PC-3 (cell line): Measurements from ENCODE around the gene DIS3L2. TPM values are rescaled to one million over a fixed set of nuclear protein-coding genes. Genes with fewer than 3 reads are reported as not detected.

Source experiments
- ATAC-seq: fragments of 200-7000 bp; cut with Tn5 transposase; 2 replicates; pipeline ENCODE4 v1.9.1; 2020; ENCODE audit warnings: mild to moderate bottlenecking, moderate library complexity
- BruUV-seq: library from RNA; stranded (reverse); fragments of 400-500 nt; replicated peaks from 2 replicates; lab custom pipeline; 2021; lab: Mats Ljungman, UMichigan
- CTCF ChIA-PET: fragments of 300-600 bp; sonication (Branson Sonifier 250); formaldehyde crosslinking; loops from one replicate; lab custom pipeline; 2022; ENCODE audit warnings: antibody characterized with exemption; lab: Charles Lee
- POLR2A ChIA-PET: fragments of 300-600 bp; sonication (Branson Sonifier 250); formaldehyde crosslinking; loops from one replicate; lab custom pipeline; 2022; ENCODE audit warnings: antibody characterized with exemption; ENCODE audit not compliant: unreplicated experiment; lab: Charles Lee
- DNase-seq: peaks from one replicate; pipeline ENCODE4 v3.0.0-alpha.2; 2015
- H2AFZ ChIP-seq: fragments of 300-600 bp; sonication (generic); 2 replicates; pipeline ENCODE4 v1.6.0; 2016; ENCODE audit warnings: antibody characterized with exemption, low read length
- H3F3A ChIP-seq: fragments of 300-600 bp; sonication (generic); one replicate; pipeline ENCODE4 v1.6.0; 2017; ENCODE audit warnings: antibody characterized with exemption, low read length, control low read depth, mild to moderate bottlenecking; ENCODE audit not compliant: unreplicated experiment
- H3K27ac ChIP-seq: fragments of 300-600 bp; sonication (generic); 2 replicates; pipeline ENCODE4 v1.5.1; 2016; ENCODE audit warnings: mild to moderate bottlenecking, low read length
- H3K27me3 ChIP-seq: fragments of 300-600 bp; sonication (generic); 2 replicates; pipeline ENCODE4 v1.6.1; 2016; ENCODE audit warnings: low read length, mixed read lengths
- H3K36me3 ChIP-seq: fragments of 300-600 bp; sonication (generic); 2 replicates; pipeline ENCODE4 v1.6.1; 2016; ENCODE audit warnings: low read depth, mixed run types, low read length, mixed read lengths
- H3K4me1 ChIP-seq: fragments of 300-600 bp; sonication (generic); 2 replicates; pipeline ENCODE4 v1.5.1; 2016; ENCODE audit warnings: low read length; ENCODE audit not compliant: insufficient read depth
- H3K4me2 ChIP-seq: fragments of 300-600 bp; sonication (generic); 2 replicates; pipeline ENCODE4 v1.6.0; 2016; ENCODE audit warnings: low read length
- H3K4me3 ChIP-seq: fragments of 300-600 bp; sonication (generic); 2 replicates; pipeline ENCODE4 v1.5.1; 2016; ENCODE audit warnings: mild to moderate bottlenecking, low read length, mixed read lengths
- H3K79me2 ChIP-seq: fragments of 300-600 bp; sonication (generic); 2 replicates; pipeline ENCODE4 v1.6.1; 2017; ENCODE audit warnings: low read length, mixed read lengths
- H3K9ac ChIP-seq: fragments of 300-600 bp; sonication (generic); 2 replicates; pipeline ENCODE4 v1.6.0; 2016; ENCODE audit warnings: mild to moderate bottlenecking, low read length
- H3K9me2 ChIP-seq: fragments of 300-600 bp; sonication (generic); replicated peaks from 2 replicates; pipeline ENCODE4 v1.6.1; 2016; ENCODE audit warnings: mixed run types, low read length, mixed read lengths
- H3K9me3 ChIP-seq: fragments of 300-600 bp; sonication (generic); 2 replicates; pipeline ENCODE4 v1.6.1; 2016; ENCODE audit warnings: low read length, mixed read lengths
- H4K20me1 ChIP-seq: fragments of 300-600 bp; sonication (generic); 2 replicates; pipeline ENCODE4 v1.6.1; 2016; ENCODE audit warnings: low read length, mixed read lengths
- CTCF ChIP-seq: fragments of 300-600 bp; sonication (generic); conservative IDR thresholded peaks from 2 replicates; pipeline ENCODE4 v1.5.1; 2017; ENCODE audit warnings: antibody characterized with exemption, low read depth, mild to moderate bottlenecking, low read length
- EZH2 ChIP-seq: fragments of 300-600 bp; sonication (generic); IDR thresholded peaks from one replicate; pipeline ENCODE4 v1.6.1; 2017; ENCODE audit warnings: antibody characterized with exemption, mild to moderate bottlenecking, low read length; ENCODE audit not compliant: unreplicated experiment
- EZH2phosphoT487 ChIP-seq: fragments of 300-600 bp; sonication (generic); IDR thresholded peaks from 2 replicates; pipeline ENCODE4 v1.6.1; 2018; ENCODE audit warnings: mild to moderate bottlenecking, antibody characterized with exemption, low read length, borderline replicate concordance
- intact Hi-C: fragments of 100-400 bp; cut with micrococcal nuclease; formaldehyde crosslinking; loops from 2 replicates; pipeline ENCODE4 v1.9.0; 2023
- total RNA-seq: library from RNA; depleted of rRNA; stranded (reverse); fragments of >200 nt; gene quantifications from 2 replicates; pipeline ENCODE4 v1.2.3, GENCODE V29; 2014

DIS3L2 gene
- total RNA-seq, 1 experiment from 2014 or later = 22.8 TPM

DNA sequence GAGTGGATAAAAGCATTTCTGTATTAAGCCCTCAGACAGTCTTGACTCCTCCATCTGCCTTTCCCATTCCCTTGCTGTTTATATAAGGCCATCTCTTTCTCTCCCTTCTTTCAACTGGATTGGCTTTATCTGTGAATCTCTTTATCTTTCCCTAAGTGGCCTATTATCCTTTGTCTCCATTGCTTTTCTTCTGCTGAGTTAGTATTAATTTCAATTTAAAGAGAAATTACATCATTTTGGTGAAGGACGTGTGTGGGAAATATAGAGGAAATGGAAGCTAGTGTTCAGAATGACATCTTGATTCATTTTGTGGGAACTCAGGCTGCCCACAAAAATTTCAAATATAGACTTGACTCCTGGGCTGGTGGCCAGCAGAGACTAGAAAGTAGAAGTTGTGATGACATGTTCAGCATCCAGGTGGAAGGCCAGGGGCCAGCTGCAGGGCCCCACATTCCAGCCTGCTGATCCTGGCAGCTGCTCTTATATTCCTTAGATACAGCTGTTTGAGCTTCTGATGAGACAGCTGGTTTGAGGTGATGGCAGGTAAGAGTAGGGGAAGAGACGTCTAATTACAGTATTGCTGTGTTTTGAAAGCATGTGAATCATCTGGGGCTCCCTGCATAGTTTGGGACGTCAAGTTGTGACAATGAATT lies 52.3 kb downstream of the DIS3L2 start:
- CTCF ChIA-PET = no interaction called here
- intact Hi-C loops = no loop called here
- ATAC-seq = peak; percentile 27

DNA sequence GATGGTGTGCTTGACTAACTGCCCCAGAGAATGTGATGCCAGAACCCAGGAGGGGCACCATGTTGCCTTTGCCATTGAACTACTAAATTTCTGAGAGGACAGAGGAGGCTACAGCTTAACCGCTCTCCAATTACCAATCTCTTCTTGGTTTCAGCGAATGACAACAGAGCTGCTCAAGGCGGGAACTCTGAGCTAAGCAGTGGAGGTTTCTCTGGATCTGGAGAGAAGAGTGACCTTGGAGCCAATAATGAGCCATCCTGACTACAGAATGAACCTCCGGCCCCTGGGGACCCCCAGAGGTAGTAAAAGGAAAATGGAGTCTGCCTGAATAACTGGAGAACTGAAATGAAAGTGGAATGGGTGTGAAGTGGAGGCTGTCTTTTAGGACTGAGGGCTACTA lies 53.2 kb downstream of the DIS3L2 start:
- Histone ChIP-seq H3K9me2 (no peaks in the 10 kb centered on the region), H3K9me3 (no peaks in the 10 kb centered on the region)

More for the DNA sequence above, 52.3 kb downstream of the DIS3L2 start:
- H3K79me2 ChIP-seq = no peaks in the 10 kb centered on the region
- H3K27me3 ChIP-seq = no peaks in the 10 kb centered on the region
- no peaks in the 10 kb centered on the region for H3K9me2 ChIP-seq
- H2AFZ ChIP-seq = no peak overlapping the region
- DNase-seq = peak; percentile 56
- H3K36me3 ChIP-seq = no peaks in the 10 kb centered on the region; the same call in 1 of the 2 replicates
- no peak overlapping the region for H3K27ac ChIP-seq
- no peak overlapping the region for H3K9ac ChIP-seq
- H4K20me1 ChIP-seq = no peaks in the 10 kb centered on the region
- no peak overlapping the region for H3K4me3 ChIP-seq
- no peaks in the 10 kb centered on the region for H3K9me3 ChIP-seq
- BruUV-seq = no TSS peak
- no peak overlapping the region for H3K4me2 ChIP-seq
- H3F3A ChIP-seq = no peaks in the 10 kb centered on the region
- TF ChIP-seq EZH2 (no peak), EZH2phosphoT487 (no peak), CTCF (no peak)
- POLR2A ChIA-PET = no interaction called here
- H3K4me1 ChIP-seq = peaks cover 10% of the 10 kb centered on the region; the same call in 1 of the 2 replicates

More for the DNA sequence above, 53.2 kb downstream of the DIS3L2 start:
- no peaks in the 10 kb centered on the region for H3F3A ChIP-seq
- peaks cover 10% of the 10 kb centered on the region; the same call in 1 of the 2 replicates for H3K4me1 ChIP-seq
- no peaks in the 10 kb centered on the region; the same call in 1 of the 2 replicates for H3K36me3 ChIP-seq
- H3K4me2 ChIP-seq = no peak overlapping the region
- no peaks in the 10 kb centered on the region for H3K79me2 ChIP-seq
- H4K20me1 ChIP-seq = no peaks in the 10 kb centered on the region
- ATAC-seq = no peak
- CTCF ChIA-PET = no interaction called here
- no peak overlapping the region for H3K9ac ChIP-seq
- no TSS peak for BruUV-seq
- POLR2A ChIA-PET = no interaction called here
- H3K4me3 ChIP-seq = no peak overlapping the region
- TF ChIP-seq EZH2 (no peak), EZH2phosphoT487 (no peak), CTCF (no peak)
- no peaks in the 10 kb centered on the region for H3K27me3 ChIP-seq
- H3K27ac ChIP-seq = no peak overlapping the region
- intact Hi-C loops = no loop called here
- no peak for DNase-seq
- no peak overlapping the region for H2AFZ ChIP-seq
